HTR-8/SVneo (cell line): ENCODE measurements around the gene RPL36.

Experiments used
- DNase-seq: peaks from one replicate; pipeline ENCODE4 v3.0.0; 2011; ENCODE audit warnings: low spot score, mixed read lengths; ENCODE audit not compliant: insufficient read length
- FAIRE-seq: peaks from 2 replicates; lab custom pipeline; 2011; peaks lifted over from hg19 to GRCh38; lab: Jason Lieb, UNC

The RPL36 gene

DNA sequence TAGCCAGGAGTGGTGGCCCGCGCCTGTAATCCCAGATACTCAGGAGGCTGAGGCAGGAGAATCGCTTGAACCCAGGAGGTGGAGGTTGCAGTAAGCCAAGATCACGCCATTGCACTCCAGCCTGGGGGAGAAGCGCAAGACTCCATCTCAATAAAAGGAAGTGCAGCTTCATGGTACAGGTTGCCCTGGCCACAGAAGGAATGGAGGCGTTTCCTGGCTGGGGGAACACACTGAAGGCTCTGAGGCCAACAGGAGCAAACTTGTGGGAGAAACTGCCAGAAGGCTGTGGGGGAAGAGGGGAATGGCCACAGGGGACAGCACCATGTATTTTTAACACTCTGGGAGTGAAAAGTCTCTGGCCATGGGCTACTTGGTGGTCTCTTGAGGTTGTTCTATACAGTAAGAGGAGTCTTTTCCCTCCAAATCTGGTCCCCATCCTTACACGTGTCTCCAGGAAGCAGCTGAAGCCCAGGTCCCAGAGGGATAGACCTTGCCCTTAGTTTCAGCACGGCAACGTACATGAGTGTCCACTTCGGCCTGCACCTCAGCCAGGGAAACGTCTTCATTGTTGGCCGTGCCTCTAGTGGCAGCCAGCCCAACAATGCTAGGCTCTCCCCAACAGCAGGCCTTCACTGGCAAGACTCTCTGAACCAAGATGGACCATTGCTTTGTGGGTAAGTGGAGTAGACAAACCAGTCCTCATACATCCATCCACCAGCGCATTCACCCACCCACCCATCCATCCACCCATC is 17.2 kb upstream of the RPL36 start:
- FAIRE-seq (no peak), DNase-seq (no peak)

DNA sequence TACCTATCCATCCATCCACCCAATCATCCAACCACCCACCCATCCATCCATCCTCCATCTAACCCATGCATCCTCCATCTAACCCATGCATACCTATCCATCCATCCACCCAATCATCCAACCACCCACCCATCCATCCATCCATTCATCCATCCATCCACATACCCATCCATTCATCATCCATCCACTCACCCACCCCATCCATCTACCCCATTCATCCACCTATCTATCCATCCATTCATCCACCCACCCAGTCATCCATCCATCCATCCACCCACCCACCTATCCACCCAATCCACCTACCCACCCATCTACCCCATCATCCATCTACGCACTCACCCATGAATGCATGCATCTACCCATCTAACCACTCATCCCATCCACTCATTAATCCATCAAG is 16.3 kb upstream of the RPL36 start:
- DNase-seq (no peak), FAIRE-seq (peak; percentile 94)

DNA sequence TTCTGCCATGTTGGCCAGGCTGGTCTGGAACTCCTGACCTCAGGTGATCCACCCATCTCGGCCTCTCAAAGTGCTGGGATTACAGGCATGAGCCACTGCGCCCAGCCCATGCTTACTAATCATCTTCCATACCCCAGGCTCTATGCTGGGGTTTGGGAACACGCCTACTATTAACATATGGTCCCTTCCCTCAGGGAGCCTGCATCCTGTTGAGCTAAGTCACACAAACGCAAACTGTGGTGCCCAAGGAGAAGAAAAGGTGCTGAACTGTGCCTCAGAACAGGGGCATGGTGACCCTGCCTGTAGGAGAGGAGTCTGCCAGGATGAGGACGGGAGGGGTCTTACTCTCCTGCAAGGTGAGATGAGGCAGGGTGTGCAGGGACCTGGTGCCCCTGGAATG is 15.4 kb upstream of the RPL36 start:
- DNase-seq (no peak), FAIRE-seq (no peak)

DNA sequence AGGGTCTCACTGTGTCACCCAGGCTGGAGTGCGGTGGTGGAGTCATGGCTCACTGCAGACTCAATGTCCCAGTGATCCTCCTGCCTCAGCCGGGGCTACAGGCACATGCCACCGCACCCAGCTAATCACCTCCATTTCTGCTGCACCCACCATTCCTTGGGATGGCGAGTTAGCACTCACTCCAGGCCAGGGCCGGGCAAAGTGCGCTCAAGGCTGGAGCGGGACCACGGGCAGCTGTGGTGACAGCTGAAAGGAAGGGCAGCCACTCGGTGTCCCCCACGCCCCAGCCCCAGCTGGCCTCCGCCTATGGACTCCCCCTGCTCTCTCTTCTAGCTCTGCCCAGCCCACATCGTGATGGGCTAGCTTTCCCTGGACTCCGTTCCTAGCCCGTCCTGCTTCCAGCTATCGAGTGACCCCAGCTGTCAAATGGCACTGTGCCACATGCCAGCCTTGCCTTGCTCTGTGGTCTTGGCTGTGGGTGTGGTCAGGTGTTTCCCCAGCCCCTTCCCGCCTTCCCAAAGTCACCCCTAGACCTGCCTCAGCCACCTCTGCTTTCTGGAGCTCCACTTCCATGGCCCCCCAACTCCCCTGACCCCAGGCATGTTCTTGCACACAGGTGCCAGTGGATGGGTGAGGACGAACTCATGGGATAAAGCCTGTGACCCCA is 13.9 kb upstream of the RPL36 start:
- no peak for FAIRE-seq
- no peak for DNase-seq

DNA sequence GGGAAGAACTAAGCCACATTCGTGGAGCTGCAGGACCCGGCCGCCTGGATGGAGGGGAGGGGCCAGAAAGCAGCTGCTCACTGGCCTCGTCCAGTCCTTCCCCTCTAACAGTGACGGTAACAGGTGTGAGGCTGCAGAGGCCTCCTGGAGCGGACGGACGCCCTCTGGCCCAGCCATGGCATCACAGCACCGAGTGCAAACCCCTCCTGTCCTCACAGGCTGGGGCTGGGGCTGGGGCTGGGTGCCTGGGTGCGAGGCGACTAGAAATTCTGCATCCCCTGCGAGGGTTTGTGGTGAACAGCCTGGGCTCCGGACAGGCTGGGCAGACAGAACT is 13.4 kb upstream of the RPL36 start:
- no peak for FAIRE-seq

DNA sequence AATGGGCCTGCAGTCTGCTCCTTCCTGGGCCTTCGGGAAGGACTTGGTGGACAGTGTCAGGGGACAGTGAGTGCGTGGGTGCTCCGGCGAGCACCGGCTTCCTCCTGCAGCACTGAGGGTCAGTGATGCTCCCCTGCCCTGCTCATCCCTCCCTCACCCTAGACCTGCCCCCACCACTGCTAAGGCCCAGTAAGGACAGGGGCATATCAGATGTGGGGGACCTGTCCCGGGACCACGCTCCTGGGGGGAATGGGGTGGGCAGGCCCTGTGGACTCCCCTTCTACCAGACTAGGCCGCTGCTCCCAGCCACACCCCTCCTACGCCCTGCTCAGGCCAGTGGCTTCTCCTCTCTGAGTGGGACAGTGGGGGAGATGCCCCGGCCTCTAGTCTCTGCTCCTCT is 13.0 kb upstream of the RPL36 start:
- DNase-seq (no peak), FAIRE-seq (no peak)

More for the DNA sequence above, 13.4 kb upstream of the RPL36 start:
- DNase-seq = no peak

DNA sequence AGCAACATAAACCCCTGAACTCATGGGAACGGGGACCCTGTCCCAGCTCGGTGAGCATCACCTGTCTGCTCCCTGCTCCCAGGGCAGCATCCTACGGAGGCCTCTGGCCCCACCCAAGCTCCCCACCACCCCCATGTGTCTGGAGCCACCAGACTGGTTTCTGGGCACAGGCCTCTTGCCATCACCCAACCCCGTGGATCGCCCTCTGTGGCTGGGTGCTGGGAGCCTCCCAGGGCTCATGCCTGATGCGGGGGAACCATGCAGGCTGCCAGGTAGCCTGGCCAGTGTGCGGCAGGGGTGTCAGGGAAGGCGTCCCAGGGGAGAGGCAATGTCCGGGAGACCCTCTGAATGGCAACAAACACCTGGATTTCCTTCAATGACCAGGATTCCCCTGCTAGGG is 12.5 kb upstream of the RPL36 start:
- FAIRE-seq (no peak), DNase-seq (no peak)

DNA sequence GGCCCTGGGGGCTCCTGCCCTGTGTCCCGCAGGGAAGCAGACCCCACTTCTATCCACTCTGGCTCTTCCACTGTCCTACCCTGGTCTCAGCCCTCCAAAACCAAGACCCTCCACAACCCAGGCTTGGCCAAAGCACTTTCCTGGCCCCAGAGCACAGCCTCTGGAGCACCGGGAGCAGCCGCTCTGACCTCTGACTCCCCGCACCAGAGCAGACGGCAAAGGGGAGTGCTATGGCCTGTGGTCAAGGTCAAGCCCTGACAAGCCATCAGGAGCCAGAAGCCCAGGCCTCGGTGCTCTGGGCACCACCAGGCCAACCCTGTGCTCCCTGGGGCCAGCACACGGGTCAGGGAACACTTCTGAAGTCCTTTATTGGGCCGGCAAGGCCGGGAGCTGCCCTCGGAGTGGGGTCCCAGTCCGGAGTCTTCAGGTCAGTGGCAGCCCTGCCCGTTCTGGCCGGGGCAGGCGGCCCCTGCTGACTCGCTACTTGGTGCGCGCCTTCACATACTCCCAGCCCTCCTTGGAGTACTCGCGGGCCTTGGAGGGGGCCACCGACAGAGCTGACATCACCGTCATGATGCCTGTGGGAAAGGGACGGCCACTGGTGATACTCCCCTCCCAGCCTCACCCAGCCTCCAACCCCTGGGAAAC is 11.9 kb upstream of the RPL36 start:
- DNase-seq (no peak), FAIRE-seq (no peak)

DNA sequence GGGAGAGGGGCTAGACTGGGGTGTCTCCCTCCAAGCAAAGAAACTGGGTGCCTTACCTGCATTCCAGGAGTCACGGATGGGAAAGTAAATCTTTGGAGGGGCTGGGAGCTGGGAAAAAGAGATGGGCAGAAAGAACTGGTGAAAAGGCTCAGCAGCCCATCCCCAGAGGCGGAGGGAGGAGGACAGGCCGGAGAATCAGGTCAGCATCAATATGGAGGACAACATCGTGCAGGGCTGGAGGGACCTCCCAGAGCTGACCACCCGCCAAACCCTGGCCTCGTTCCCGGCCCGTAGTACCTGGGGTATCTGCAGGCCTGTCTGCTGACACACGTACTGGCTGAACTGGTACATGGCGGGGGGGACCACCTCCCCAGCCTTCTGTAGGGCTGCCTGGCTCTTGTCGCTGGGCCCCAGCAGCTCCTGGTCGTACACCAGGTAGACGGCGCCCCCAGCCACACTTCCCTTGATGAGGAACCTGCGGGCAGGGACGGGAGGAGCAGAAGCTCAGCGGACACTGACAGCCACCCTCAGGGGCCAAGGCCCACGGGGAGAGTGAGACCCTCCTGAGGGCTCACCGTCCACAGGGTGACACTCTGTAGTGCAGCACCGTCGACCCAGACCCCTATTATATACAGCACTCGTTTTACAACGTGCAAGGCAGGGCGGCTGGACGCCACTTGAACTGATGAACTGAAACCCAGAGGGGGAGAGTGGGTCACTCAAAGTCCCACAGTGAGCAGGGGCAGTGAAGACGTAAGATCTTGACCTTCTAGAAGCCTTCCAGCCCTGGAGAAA is 10.6 kb upstream of the RPL36 start:
- DNase-seq (no peak), FAIRE-seq (no peak)

DNA sequence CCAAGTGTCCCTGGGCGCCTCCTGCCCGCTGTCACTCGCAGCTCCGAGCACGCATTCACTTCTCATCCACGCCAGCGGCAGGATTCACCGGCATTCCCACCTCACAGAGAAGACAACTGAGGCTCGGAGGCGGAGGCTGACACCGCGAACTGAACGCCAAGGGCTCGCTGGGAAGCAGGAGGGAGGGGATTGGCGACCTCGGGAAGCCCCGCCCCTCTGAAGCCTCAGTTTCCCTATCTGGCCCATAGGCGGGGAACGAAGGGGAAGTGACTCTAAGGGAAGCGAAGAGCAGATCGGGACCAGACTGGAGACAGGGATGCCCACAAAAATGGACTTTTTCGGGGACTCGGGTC is 10.0 kb upstream of the RPL36 start:
- DNase-seq (no peak), FAIRE-seq (no peak)

DNA sequence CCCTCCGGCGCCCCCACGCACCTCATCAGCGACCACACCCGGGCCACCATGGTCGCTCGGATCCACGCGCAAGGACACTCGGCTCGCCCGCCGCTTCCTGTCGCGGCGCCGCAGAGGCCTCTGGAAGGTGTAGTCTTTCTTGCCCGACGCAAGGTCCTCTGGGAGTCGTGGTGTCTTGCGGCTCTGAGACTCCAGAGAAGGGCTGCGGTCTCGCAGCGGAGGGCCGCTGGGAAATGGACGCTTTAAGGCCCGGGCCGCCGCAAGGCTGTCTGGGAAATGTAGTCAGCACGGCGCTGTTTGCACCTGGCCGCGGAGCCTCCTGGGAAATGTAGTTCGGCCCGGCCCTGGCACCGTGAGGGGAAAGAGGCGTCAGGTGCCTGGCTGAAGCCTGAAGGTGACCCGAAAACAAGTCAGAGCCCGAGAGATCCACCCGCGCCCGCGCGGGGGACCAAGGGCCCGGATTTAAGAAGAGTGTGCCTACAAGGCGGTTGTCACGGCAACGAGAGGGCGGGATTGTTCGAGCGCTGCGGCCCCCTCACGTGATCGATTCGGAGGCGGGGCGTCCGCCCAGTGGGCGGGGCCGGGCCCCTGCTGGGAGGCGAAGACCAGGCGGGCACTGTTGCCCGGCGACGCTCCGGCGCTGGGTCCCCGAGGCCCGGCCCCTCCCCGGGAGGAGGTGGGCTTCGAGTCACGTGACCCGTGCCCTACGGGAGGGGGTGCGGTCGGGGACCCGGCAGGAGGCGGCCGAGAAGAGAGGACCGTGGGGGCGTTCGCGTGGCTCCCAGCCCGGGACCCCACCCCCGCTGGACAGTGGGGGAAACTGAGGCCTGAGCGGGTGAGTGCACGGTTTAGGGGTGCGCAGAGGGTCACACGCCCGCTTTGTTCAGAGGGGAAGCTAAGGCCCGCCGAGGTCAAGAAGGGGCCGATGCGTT is 9.4 kb upstream of the RPL36 start, which contains the start of the genes HSD11B1L and MICOS13:
HSD11B1L (plus strand) TSS at position 591 of the 932 bp plus-strand sequence. CDS start 3,806 bp downstream, outside the sequence.
MICOS13 (minus strand) TSS at position 80 of the 932 bp plus-strand sequence; CDS start at position 50, 30 bp downstream.
- DNase-seq = peak; percentile 98
- peak; percentile 70 for FAIRE-seq

DNA sequence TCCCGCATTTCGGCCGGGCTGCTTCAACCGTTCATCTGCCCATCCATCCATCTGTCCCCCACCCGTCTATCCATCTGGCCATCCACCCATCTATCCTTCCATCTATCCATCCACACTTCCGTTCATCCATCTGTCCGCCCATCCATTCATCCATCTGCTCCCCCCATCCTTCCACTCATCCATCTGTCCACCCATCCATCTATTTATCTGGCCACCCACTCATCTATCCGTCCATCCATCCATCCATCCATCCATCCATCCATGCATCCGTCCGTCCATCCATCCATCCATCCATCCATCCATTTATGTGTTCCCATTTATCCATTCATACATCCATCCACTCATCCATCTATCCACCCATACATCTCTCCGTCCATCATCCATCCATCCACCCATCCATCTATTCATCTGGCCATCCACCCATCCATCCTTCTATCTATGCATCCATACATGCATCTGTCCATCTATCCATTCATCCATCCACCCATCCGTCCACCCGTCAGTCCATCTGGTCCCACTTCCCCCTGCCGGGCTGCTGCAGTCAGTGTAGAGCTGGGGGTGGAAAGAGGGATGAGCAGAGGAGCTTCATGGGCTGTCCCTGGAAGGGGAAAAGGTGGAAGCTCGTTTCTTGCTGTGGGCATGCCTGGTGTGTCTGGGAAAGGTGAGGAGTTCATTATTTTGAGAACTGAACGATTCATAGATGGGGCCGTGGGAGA is 8.5 kb upstream of the RPL36 start:
- FAIRE-seq = peak; percentile 59
- no peak for DNase-seq

DNA sequence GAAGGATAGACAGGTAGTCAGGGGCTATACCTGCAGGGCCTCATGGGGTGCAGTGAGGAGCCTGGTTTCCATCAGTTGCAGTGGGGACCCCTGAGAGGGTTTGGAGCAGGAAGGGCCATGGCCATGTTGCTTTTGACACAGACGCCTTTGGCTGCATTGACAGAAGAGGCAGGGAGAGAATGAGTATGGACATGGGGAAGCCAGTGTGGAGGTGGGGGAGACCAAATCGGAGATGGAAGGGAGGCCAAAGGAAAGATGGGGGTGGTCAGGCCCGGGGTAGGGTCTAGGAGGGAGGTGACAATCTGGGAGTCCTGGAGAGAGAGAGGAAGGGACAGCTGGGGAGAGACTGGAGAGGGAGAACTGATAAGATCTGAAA is 8.0 kb upstream of the RPL36 start:
- DNase-seq (no peak), FAIRE-seq (no peak)

DNA sequence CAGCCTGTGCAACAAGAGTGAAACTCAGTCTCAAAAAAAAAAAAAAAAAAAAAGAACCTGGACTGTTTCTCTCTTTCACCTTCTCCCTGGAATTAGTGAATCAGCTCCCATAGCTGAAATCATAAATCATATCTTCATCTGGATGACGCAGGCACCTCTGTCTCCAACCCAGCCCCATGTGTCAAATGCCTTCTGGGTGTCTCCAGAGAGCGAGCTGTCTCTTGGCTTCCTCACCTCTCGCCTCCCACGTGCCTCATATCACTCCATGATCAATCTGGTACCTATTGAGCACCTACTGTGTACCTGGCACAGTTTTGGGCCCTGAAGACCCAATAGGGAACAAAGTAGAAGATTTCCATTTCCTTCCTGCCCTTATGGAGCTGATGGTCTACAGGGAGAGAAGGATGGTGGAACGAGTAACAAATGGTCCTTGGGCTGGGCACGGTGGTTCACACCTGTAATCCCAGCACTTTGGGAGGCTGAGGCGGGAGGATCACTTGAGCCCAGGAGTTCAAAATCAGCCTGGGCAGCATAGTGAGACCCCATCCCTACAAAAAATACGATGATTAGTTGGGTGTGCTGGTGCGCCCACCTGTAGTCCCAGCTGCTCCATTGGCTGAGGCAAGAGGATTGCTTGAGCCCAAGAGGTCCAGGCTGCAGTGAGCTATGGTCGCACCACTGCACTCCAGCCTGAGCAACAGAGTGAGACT is 6.8 kb upstream of the RPL36 start:
- FAIRE-seq = no peak
- DNase-seq = no peak

DNA sequence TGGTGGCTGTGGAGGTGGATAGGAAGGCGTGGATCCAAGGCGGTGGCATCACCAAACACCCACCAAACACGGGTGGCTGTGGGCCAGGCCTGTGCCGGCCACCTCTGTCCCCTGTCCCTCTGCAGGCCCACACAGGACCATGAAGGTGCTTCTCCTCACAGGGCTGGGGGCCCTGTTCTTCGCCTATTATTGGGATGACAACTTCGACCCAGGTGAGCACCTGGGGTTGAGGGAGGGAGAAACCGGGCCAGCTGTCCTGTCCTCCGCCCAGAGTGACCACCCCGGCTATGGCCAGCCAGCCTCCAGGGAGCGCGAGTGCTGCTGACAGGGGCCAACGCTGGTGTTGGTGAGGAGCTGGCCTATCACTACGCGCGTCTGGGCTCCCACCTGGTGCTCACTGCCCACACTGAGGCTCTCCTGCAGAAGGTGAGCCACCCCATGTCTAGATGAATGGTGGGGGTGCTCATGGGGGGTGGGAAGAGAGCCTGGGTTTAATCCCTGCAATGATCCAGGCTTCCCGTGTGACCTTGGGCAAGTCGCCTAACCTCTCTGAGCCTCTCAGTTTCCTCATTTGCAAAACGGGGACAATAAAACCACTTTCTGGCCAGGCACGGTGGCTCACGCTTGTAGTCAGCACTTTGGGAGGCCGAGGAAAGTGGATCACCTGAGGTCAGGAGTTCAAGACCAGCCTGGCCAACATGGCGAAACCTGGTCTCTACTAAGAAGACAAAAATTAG is 5.2 kb upstream of the RPL36 start:
- no peak for FAIRE-seq
- no peak for DNase-seq

DNA sequence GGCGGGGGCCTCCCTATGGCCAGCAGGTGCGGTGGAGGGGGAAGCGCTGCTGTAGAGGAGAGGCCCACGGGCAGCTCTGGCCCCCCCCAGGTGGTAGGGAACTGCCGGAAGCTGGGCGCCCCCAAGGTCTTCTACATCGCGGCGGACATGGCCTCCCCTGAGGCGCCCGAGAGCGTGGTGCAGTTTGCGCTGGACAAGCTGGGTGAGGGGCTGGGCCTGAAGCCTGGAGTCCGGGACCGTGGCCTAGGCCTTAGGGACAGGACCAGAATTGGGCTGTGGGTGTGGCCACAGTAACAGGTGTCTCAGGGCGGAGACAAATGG is 3.8 kb upstream of the RPL36 start:
- no peak for DNase-seq
- no peak for FAIRE-seq

DNA sequence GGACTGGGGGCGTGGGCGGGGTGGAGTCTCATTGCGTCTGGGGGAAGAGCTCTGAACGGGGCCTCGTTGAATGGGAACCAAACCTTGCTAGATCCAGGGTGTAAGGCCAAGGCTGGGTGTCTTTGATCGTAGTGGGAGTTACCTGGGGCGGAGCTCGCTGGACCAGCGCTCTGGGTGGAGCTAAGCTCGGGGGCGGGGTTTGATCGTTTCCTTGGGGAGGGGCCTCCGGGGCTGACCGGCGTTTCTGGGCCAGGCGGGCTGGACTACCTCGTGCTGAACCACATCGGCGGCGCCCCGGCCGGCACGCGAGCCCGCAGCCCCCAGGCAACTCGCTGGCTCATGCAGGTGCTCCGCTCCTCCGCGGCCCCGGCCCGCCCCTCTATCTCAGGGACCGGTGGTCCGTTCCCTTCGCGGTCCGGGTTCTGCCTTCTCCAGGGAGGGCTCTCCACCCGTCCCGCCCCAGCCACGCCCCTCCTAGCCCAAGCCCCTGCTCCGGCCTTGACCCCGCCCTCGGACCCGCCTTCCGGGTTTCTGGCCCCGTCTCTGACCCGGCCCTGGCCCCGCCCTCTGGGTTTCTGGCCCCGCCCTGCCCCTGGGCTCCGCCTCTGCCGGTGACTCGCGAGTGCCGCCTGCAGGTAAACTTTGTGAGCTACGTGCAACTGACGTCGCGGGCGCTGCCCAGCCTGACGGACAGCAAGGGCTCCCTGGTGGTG is 3.3 kb upstream of the RPL36 start:
- FAIRE-seq (no peak), DNase-seq (peak; percentile 90)
